HG03469 (cell line): ENCODE data around the gene ANKRD16.
A peak's percentile ranks its signal among the peaks of the same experiment; 100 is the strongest.

Experiments used
- ATAC-seq: cut with Tn5 transposase; IDR thresholded peaks from one replicate; pipeline ENCODE4 v1.9.1; 2021; ENCODE audit warnings: mild to moderate bottlenecking, moderate library complexity, moderate number of reproducible peaks; ENCODE audit not compliant: unreplicated experiment

The ANKRD16 gene

GRCh38 chr10:5904227-5904626 lies 14.5 kb upstream of the ANKRD16 start:
- ATAC-seq, result peak; percentile 96

- ATAC-seq, result no peak
Measured at GRCh38 chr10:5903563-5903962, 13.9 kb upstream of the ANKRD16 start.

- no peak for ATAC-seq
Measured at GRCh38 chr10:5902511-5903274, 13.0 kb upstream of the ANKRD16 start.

- ATAC-seq, result no peak
Measured at GRCh38 chr10:5900247-5900646, 10.6 kb upstream of the ANKRD16 start.

- no peak for ATAC-seq
Measured at GRCh38 chr10:5898163-5898562, 8.5 kb upstream of the ANKRD16 start.

GRCh38 chr10:5897504-5897903 lies 7.8 kb upstream of the ANKRD16 start:
- ATAC-seq, result no peak

GRCh38 chr10:5897053-5897340 lies 7.3 kb upstream of the ANKRD16 start:
- no peak for ATAC-seq

- ATAC-seq, result no peak
Measured at GRCh38 chr10:5896208-5897052, 6.7 kb upstream of the ANKRD16 start.

GRCh38 chr10:5895804-5896203 lies 6.1 kb upstream of the ANKRD16 start:
- no peak for ATAC-seq

- no peak for ATAC-seq
Measured at GRCh38 chr10:5895365-5895764, 5.7 kb upstream of the ANKRD16 start.

- ATAC-seq, result no peak
Measured at GRCh38 chr10:5894873-5895272, 5.2 kb upstream of the ANKRD16 start.

- no peak for ATAC-seq
Measured at GRCh38 chr10:5894403-5894802, 4.7 kb upstream of the ANKRD16 start.

GRCh38 chr10:5893321-5893720 lies 3.6 kb upstream of the ANKRD16 start:
- no peak for ATAC-seq

- ATAC-seq, result no peak
Measured at GRCh38 chr10:5892007-5892406, 2.3 kb upstream of the ANKRD16 start.

GRCh38 chr10:5891009-5891408 lies 1.3 kb upstream of the ANKRD16 start:
- ATAC-seq, result no peak

- ATAC-seq, result no peak
Measured at GRCh38 chr10:5890452-5890915, 791 bp upstream of the ANKRD16 start.

- no peak for ATAC-seq
Measured at GRCh38 chr10:5888843-5889623, 660 bp downstream of the ANKRD16 start.

- ATAC-seq, result no peak
Measured at GRCh38 chr10:5888351-5888750, 1.3 kb downstream of the ANKRD16 start.

- no peak for ATAC-seq
Measured at GRCh38 chr10:5887641-5888040, 2.1 kb downstream of the ANKRD16 start.

- no peak for ATAC-seq
Measured at GRCh38 chr10:5887029-5887428, 2.7 kb downstream of the ANKRD16 start.

GRCh38 chr10:5885619-5886018 lies 4.1 kb downstream of the ANKRD16 start:
- no peak for ATAC-seq
